Heart left ventricle (tissue), 13 donors: ENCODE measurements around the gene ZBTB46.

Source experiments
- CTCF ChIP-seq, 12 donors: fragments of 200-600 bp; sonication (generic) in 4 of 12; IDR thresholded peaks; one replicate each; pipeline versions ENCODE4 v1.5.0 to v1.8.0; 2018 to 2022; ENCODE audit warnings: antibody characterized with exemption in 12 of 12, mild to moderate bottlenecking in 5 of 12
- POLR2A ChIP-seq, 2 donors: fragments of 450-650 bp; IDR thresholded peaks; one replicate each; pipeline ENCODE4 v1.6.1; 2017; ENCODE audit warnings: antibody characterized with exemption in 2 of 2, mild to moderate bottlenecking in 2 of 2, moderate library complexity in 2 of 2
- donor health status: ischemic (EF 13 %, LVEDD 7.1; RV severe dilation, severe dysfunction).
- donor health status: DM: no; HTN: yes; CAD: no.
- donor health status: DM: no; HTN: no; CAD: no.
- donor health status: ischemic (EF 25% LVEDD 6.9; RV normal size, moderate dysfunction).
- donor health status: ischemic (EF 25% LVEDD 5.7; RV mildly dilated, moderate dysfunction).
- donor health status: ischemic (EF 35%, LVEDD 5.7; RV mildly dilated, moderate dysfunction).
- donor health status: nonischemic (EF 11% LVEDD 7.7; RV severe dilation, severe dysfunction).
- donor health status: DM: yes; HTN: yes; CAD: no.
- donor health status: PGD.
- donor health status: ischemic (EF 29% LVEDD 5.4; RV normal size, mild dysfunction).
- donor health status: nonischemic (EF 23%, LVEDD 6.1; RV moderate dilation, normal function).

GRCh38 chr20:63697868-63698545 is 133.1 kb downstream of the ZBTB46 start:
- TF ChIP-seq CTCF (IDR thresholded peaks at IDR 0.05): no peak
- TF ChIP-seq POLR2A (IDR thresholded peaks at IDR 0.05): no peak
